HCT116 (cell line): ENCODE data around the gene DENR.

Experiments
- POLR2A ChIP-seq: IDR thresholded peaks from 2 replicates; pipeline ENCODE4 v1.7.0; 2011; ENCODE audit warnings: borderline replicate concordance; ENCODE audit not compliant: insufficient read depth, insufficient read length; ENCODE audit errors: extremely low read depth
- POLR2AphosphoS5 ChIP-seq: IDR thresholded peaks from 2 replicates; pipeline ENCODE4 v1.6.1; 2011; ENCODE audit warnings: mild to moderate bottlenecking, low read depth, low read length, moderate library complexity
- YY1 ChIP-seq: IDR thresholded peaks from 2 replicates; pipeline ENCODE4 v1.6.1; 2011; ENCODE audit warnings: low read length, low read depth, moderate library complexity, mild to moderate bottlenecking; ENCODE audit not compliant: insufficient replicate concordance; ENCODE audit errors: extremely low read depth

DNA sequence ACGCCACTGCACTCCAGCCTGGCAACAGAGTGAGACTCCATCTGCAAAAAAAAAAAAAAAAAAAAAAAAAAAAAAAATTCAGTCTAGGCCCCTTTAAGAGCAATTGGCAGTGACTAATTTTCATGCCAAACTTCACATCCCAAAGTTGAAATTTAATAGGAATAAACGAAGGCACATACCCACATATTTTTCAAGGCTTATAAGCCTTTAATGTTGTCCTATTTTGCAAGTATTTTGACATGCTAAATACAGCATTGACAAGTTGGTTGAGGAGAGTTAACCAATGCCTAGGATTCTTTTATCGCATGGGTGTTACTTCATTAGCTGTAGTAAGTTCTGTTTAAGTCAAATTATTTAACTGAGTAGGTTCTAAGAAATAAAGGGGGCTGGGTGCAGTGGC is 59.2 kb downstream of the DENR start:
- TF ChIP-seq POLR2AphosphoS5 = no peak
- no peak for TF ChIP-seq POLR2A
- TF ChIP-seq YY1 = no peak
